Measurements from ENCODE around the gene AVEN.

DNA sequence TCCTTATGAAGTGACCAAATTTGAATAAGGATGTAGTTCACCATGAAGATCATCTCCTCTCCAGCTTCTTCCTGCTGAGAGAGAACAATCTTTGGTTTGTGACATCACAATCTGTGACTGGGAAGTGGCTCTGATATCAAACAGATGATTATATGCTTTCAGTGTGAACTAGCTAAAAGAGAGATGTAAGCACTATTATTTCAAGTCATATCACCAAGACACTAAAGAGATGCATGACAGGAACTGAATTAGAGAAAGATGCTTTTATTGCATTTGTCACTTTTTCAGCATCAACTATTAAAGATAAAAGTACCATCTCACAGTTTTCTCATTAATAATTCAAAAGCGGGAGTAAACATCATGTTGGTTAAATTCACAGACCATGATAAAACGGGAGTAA lies 67.2 kb downstream of the AVEN start:
- TF ChIP-seq KDM4A (IDR thresholded peaks at IDR 0.05; ENCODE audit: low read depth, low read length, severe bottlenecking) (no peak), BCL11A (IDR thresholded peaks at IDR 0.05; ENCODE audit: low read depth in 2 of 2, low read length in 2 of 2) (no peak), SP1 (IDR thresholded peaks at IDR 0.05; ENCODE audit: low read depth, low read length) (no peak), JUN (IDR thresholded peaks at IDR 0.05; ENCODE audit: low read depth, low read length) (no peak), NRF1 (IDR thresholded peaks at IDR 0.05; ENCODE audit: low read depth, low read length) (no peak), POLR2A (IDR thresholded peaks at IDR 0.05; ENCODE audit: control extremely low read depth in 1 of 2, low read depth in 2 of 2, low read length in 2 of 2) (no peak), CTCF (IDR thresholded peaks at IDR 0.05; ENCODE audit: control extremely low read depth in 1 of 3, insufficient read depth in 1 of 3, low read depth in 1 of 3, low read length in 3 of 3) (no peak), HDAC2 (IDR thresholded peaks at IDR 0.05; ENCODE audit: borderline replicate concordance in 1 of 2, low read depth in 2 of 2, low read length in 2 of 2) (no peak), E2F6 (IDR thresholded peaks at IDR 0.05) (no peak), KDM1A (IDR thresholded peaks at IDR 0.05; ENCODE audit: borderline replicate concordance, low read length) (no peak)
- TF ChIP-seq, protein P1, sequence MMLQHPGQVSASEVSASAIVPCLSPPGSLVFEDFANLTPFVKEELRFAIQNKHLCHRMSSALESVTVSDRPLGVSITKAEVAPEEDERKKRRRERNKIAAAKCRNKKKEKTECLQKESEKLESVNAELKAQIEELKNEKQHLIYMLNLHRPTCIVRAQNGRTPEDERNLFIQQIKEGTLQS (IDR thresholded peaks at IDR 0.05; ENCODE audit: insufficient read depth, low read depth, low read length), result no peak

Data from H1 (cell line).